ENCODE results near the gene GFRA1.

Gene GFRA1

DNA sequence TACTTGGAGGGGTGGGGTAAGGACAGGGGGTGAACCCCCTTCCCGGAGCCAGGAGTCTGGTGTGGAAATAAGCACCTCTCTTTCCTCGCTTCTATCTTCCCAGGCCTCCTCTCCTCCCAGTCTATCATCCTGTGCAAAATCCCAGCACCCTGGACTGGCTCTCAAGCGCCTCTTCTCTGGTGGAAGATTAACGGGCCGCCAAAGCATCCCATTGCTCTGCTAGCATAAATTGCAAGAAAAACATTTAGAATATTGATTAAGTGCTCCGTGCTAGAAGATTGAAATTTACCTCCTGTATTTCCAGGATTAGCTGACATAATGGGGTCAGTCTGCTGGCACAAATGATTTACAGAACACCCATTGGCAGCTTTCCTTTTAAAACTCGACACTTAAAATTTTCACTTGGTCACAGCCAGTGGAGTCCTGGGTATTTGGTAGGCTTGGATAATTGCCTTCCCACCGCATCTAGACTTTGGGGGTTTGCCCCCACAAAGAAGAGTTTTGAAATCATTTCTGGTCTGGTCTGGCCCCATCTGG, 189.7 kb downstream of the GFRA1 start:
- H3K27me3 ChIP-seq (replicated peaks; ENCODE audit: control insufficient read depth, insufficient read depth, low read length, poor library complexity, severe bottlenecking) = no peaks in the 10 kb centered on the region
- DNase-seq = no peak
- H3K27ac ChIP-seq (ENCODE audit: insufficient read depth, low read length, poor library complexity, severe bottlenecking) = no peak overlapping the region
- H3K4me1 ChIP-seq (ENCODE audit: control insufficient read depth, insufficient read depth, low read length, poor library complexity, severe bottlenecking) = no peaks in the 10 kb centered on the region
- no peaks in the 10 kb centered on the region for H3K9me3 ChIP-seq (ENCODE audit: control insufficient read depth, low read length)
- no peaks in the 10 kb centered on the region for H3K36me3 ChIP-seq (ENCODE audit: control insufficient read depth, insufficient read depth, low read length)
- H3K4me3 ChIP-seq (ENCODE audit: insufficient read depth, low read depth, low read length, poor library complexity, severe bottlenecking) = no peak overlapping the region

DNA sequence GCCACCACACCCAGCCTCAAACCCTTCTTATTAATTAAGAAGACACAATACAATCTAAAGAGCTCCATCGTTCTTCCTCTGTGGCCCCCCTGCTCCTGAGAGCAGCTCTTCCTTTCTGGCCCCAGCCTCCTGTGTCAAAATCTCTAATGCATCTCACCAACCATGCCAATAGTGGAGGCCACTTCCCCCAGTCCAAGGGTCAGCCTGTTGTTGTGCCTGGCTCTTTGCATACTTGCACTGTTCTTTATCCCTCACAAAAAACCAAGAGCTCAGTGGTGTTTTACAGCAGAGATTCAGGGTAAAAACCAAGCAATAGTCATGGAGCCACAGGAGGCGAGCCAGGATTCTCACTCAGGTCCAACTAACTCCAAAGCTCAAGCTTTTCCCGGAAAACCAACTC, 190.2 kb downstream of the GFRA1 start:
- Histone ChIP-seq H3K27ac (ENCODE audit: insufficient read depth, low read length, poor library complexity, severe bottlenecking) (no peak overlapping the region), H3K9me3 (ENCODE audit: control insufficient read depth, low read length) (no peaks in the 10 kb centered on the region), H3K4me3 (ENCODE audit: insufficient read depth, low read depth, low read length, poor library complexity, severe bottlenecking) (no peak overlapping the region), H3K4me1 (ENCODE audit: control insufficient read depth, insufficient read depth, low read length, poor library complexity, severe bottlenecking) (no peaks in the 10 kb centered on the region), H3K36me3 (ENCODE audit: control insufficient read depth, insufficient read depth, low read length) (no peaks in the 10 kb centered on the region), H3K27me3 (replicated peaks; ENCODE audit: control insufficient read depth, insufficient read depth, low read length, poor library complexity, severe bottlenecking) (no peaks in the 10 kb centered on the region)
- DNase-seq = no peak

DNA sequence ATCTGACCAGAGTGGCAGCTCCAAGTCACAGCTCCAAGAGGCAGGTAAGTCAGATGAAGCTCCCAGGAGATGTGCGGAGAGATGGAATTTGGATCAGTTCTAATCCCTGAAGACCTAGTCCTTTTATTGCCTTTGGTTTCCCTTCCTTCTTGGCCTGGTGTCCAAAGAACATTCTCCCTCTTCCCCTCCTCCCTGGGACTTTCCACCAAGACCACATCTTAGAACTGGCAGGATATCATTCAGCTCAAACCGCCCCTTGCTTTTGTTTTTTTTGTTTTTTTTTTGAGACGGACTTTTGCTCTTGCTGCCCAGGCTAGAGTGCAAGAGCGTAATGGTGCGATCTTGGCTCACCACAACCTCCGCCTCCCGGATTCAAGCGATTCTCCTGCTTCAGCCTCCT, 190.8 kb downstream of the GFRA1 start:
- H3K4me1 ChIP-seq (ENCODE audit: control insufficient read depth, insufficient read depth, low read length, poor library complexity, severe bottlenecking) = no peaks in the 10 kb centered on the region
- H3K4me3 ChIP-seq (ENCODE audit: insufficient read depth, low read depth, low read length, poor library complexity, severe bottlenecking) = no peak overlapping the region
- no peaks in the 10 kb centered on the region for H3K9me3 ChIP-seq (ENCODE audit: control insufficient read depth, low read length)
- DNase-seq = no peak
- H3K27ac ChIP-seq (ENCODE audit: insufficient read depth, low read length, poor library complexity, severe bottlenecking) = no peak overlapping the region
- H3K36me3 ChIP-seq (ENCODE audit: control insufficient read depth, insufficient read depth, low read length) = no peaks in the 10 kb centered on the region
- no peaks in the 10 kb centered on the region for H3K27me3 ChIP-seq (replicated peaks; ENCODE audit: control insufficient read depth, insufficient read depth, low read length, poor library complexity, severe bottlenecking)

DNA sequence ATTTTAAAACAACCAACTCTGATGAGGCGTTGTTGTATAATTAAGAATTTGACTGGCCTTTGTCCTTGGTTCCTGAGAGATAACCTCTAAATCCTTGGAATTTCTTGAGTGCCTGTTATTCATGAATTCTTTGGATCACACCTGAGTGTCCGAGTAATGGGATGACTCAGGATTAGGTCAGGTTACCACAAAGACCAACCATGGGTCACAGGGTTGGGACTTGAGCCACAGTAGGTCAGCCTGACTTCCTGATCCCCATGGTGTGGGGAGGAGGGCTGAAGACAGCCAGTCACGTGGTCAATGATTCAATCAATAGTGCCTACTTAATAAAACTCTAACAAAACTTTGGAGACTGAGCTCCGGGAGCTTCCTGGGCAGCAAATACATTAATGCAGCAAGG, 192.5 kb downstream of the GFRA1 start:
- no peaks in the 10 kb centered on the region for H3K9me3 ChIP-seq (ENCODE audit: control insufficient read depth, low read length)
- H3K4me1 ChIP-seq (ENCODE audit: control insufficient read depth, insufficient read depth, low read length, poor library complexity, severe bottlenecking) = no peaks in the 10 kb centered on the region
- no peak overlapping the region for H3K27ac ChIP-seq (ENCODE audit: insufficient read depth, low read length, poor library complexity, severe bottlenecking)
- no peak overlapping the region for H3K4me3 ChIP-seq (ENCODE audit: insufficient read depth, low read depth, low read length, poor library complexity, severe bottlenecking)
- no peaks in the 10 kb centered on the region for H3K36me3 ChIP-seq (ENCODE audit: control insufficient read depth, insufficient read depth, low read length)
- H3K27me3 ChIP-seq (replicated peaks; ENCODE audit: control insufficient read depth, insufficient read depth, low read length, poor library complexity, severe bottlenecking) = no peaks in the 10 kb centered on the region
- DNase-seq = no peak

DNA sequence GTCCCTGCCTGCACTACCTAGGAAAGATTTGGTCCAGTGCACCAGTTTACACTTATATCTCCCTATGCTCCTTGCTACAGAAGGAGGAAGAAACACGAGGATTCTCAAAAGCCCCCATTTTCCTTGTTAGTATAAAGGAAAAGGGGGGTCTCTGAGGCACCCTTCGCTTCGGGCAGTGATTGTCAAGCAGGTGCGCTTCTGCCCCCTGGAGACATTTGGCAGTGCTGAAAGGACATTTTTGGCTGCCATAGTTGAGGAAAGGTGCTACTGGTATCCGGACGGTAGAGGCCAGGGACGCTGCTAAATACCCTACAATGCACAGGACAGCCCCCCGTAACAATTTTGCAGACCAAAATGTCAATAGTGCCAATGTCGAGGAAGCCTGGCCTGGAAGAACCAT, 193.7 kb downstream of the GFRA1 start:
- no peaks in the 10 kb centered on the region for H3K9me3 ChIP-seq (ENCODE audit: control insufficient read depth, low read length)
- no peaks in the 10 kb centered on the region for H3K4me1 ChIP-seq (ENCODE audit: control insufficient read depth, insufficient read depth, low read length, poor library complexity, severe bottlenecking)
- no peaks in the 10 kb centered on the region for H3K27me3 ChIP-seq (replicated peaks; ENCODE audit: control insufficient read depth, insufficient read depth, low read length, poor library complexity, severe bottlenecking)
- H3K36me3 ChIP-seq (ENCODE audit: control insufficient read depth, insufficient read depth, low read length) = no peaks in the 10 kb centered on the region
- DNase-seq = no peak
- no peak overlapping the region for H3K4me3 ChIP-seq (ENCODE audit: insufficient read depth, low read depth, low read length, poor library complexity, severe bottlenecking)
- H3K27ac ChIP-seq (ENCODE audit: insufficient read depth, low read length, poor library complexity, severe bottlenecking) = no peak overlapping the region

DNA sequence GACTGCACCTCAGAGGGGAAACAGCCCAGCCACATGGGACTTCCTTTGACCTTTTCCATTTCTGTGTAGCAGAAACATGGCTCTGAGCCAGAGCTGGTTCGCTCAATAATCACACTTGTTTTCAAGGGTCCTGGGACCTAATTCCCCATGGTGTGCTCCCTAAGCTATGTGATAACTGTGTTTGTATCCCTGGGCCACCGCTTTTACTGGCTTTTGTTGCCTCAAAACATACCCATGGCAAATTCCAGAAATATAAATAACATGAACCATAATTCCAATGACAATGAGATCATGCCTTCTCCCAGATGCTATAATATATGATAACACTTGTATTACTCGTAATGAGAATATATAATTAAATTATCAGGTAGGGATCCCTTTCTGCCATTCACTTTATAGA, 196.4 kb downstream of the GFRA1 start:
- no peaks in the 10 kb centered on the region for H3K27me3 ChIP-seq (replicated peaks; ENCODE audit: control insufficient read depth, insufficient read depth, low read length, poor library complexity, severe bottlenecking)
- no peak overlapping the region for H3K27ac ChIP-seq (ENCODE audit: insufficient read depth, low read length, poor library complexity, severe bottlenecking)
- no peaks in the 10 kb centered on the region for H3K9me3 ChIP-seq (ENCODE audit: control insufficient read depth, low read length)
- H3K36me3 ChIP-seq (ENCODE audit: control insufficient read depth, insufficient read depth, low read length) = no peaks in the 10 kb centered on the region
- no peaks in the 10 kb centered on the region for H3K4me1 ChIP-seq (ENCODE audit: control insufficient read depth, insufficient read depth, low read length, poor library complexity, severe bottlenecking)
- DNase-seq = no peak
- H3K4me3 ChIP-seq (ENCODE audit: insufficient read depth, low read depth, low read length, poor library complexity, severe bottlenecking) = no peak overlapping the region

DNA sequence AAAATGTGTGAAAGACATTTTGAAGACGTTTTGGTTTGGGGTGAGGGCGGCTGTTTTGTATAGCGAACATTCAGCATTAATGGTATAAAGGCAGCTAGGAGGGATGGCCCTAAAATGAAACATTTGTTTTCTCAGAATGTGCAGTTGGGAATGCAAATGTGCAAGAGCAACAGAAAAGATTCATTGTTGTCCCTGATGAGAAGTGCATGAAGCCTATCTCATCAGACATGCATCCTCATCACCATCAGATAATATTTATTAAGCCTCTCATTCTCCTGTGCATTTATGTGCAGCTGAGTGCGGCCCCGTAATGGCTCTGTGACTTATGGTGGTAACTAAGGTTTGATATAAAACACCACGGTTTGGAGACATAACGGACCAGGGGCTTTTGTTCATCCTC, 199.5 kb downstream of the GFRA1 start:
- no peak overlapping the region for H3K4me3 ChIP-seq (ENCODE audit: insufficient read depth, low read depth, low read length, poor library complexity, severe bottlenecking)
- no peaks in the 10 kb centered on the region for H3K4me1 ChIP-seq (ENCODE audit: control insufficient read depth, insufficient read depth, low read length, poor library complexity, severe bottlenecking)
- DNase-seq = no peak
- H3K9me3 ChIP-seq (ENCODE audit: control insufficient read depth, low read length) = no peaks in the 10 kb centered on the region
- no peaks in the 10 kb centered on the region for H3K27me3 ChIP-seq (replicated peaks; ENCODE audit: control insufficient read depth, insufficient read depth, low read length, poor library complexity, severe bottlenecking)
- no peak overlapping the region for H3K27ac ChIP-seq (ENCODE audit: insufficient read depth, low read length, poor library complexity, severe bottlenecking)
- no peaks in the 10 kb centered on the region for H3K36me3 ChIP-seq (ENCODE audit: control insufficient read depth, insufficient read depth, low read length)

DNA sequence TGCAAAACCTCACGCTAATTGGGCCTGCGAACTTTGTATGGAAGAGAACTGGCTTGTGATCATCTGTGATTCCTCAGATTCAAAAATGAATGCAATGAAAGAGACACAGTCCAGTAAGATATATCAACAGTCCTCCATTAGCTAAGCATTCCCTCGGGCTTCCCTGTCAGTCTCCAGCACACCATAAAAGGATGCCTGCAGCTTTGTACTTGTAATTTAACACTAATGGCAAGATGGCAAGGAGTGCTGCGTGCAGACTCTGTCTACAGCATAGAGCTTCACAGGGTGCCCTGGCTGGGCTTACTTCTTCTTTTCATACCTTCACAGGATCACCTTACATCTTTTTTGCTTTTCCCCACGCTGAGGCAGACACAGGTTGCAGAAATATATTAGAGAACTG, 200.0 kb downstream of the GFRA1 start:
- H3K9me3 ChIP-seq (ENCODE audit: control insufficient read depth, low read length) = no peaks in the 10 kb centered on the region

DNA sequence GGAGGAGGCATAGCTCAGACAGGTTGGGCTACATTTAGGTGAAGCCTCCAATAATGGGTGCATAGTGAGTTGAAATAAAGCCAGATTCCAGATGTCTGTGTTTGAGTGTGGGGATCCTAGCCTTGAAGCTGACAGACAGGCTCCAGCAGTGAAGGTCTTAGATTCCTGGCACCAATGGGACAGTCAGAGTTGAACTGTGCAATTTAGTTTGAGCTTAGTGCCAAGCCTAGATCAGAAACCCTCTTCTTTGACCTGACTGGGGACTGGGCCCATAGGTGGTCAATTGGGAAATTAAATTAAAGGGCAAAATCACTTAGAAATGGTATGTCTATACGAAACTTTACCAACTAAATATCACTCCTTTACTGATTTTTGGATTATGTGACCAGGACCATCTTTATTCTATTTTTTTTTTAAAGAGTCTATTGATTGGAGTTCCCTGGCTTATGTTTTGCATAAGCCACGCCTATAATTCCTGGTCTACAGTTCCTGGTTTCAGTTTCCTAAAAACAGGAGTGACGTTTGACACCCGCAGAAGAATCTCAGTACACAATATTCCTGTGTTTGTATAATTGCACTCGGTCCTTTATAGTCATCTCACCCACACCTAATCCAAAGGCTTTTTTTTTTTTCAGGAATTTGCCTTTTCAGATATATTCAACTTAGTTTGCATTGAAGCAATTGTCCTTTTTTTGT, 201.4 kb downstream of the GFRA1 start:
- Histone ChIP-seq H3K27me3 (replicated peaks; ENCODE audit: control insufficient read depth, insufficient read depth, low read length, poor library complexity, severe bottlenecking) (no peaks in the 10 kb centered on the region), H3K4me3 (ENCODE audit: insufficient read depth, low read depth, low read length, poor library complexity, severe bottlenecking) (no peak overlapping the region), H3K36me3 (ENCODE audit: control insufficient read depth, insufficient read depth, low read length) (no peaks in the 10 kb centered on the region), H3K27ac (ENCODE audit: insufficient read depth, low read length, poor library complexity, severe bottlenecking) (no peak overlapping the region), H3K4me1 (ENCODE audit: control insufficient read depth, insufficient read depth, low read length, poor library complexity, severe bottlenecking) (no peaks in the 10 kb centered on the region), H3K9me3 (ENCODE audit: control insufficient read depth, low read length) (no peaks in the 10 kb centered on the region)
- no peak for DNase-seq

More for the DNA sequence above, 200.0 kb downstream of the GFRA1 start:
- no peaks in the 10 kb centered on the region for H3K36me3 ChIP-seq (ENCODE audit: control insufficient read depth, insufficient read depth, low read length)
- H3K4me1 ChIP-seq (ENCODE audit: control insufficient read depth, insufficient read depth, low read length, poor library complexity, severe bottlenecking) = no peaks in the 10 kb centered on the region
- H3K27me3 ChIP-seq (replicated peaks; ENCODE audit: control insufficient read depth, insufficient read depth, low read length, poor library complexity, severe bottlenecking) = no peaks in the 10 kb centered on the region
- H3K27ac ChIP-seq (ENCODE audit: insufficient read depth, low read length, poor library complexity, severe bottlenecking) = no peak overlapping the region
- H3K4me3 ChIP-seq (ENCODE audit: insufficient read depth, low read depth, low read length, poor library complexity, severe bottlenecking) = no peak overlapping the region
- no peak for DNase-seq

DNA sequence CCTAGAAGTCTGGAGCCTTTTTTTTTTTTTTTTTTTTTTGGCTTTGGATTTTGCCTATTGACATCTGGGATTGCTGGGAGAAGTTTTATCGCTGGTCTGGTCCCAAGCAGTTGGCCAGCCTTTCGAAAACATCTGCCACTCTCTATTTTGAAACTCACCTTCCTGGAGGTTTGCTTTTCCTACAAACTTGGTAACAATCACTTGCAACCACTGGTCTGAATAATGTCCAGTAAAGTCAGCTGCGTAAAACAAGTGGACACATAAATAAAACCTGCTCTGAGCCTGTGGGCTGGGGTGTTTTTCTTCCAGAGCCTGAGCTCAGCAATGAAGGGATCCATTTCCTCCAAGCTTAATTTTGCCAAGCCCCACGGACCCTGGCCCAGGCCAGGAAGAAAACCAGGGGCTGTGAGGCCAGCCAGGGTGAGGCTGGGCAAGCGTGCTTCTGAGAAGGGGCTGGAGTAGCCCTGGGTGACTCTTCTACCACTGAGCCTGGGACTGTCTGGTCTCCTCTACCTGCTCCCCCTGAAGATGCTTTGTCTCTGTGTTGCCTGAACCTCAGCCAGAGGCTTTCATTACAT, 202.2 kb downstream of the GFRA1 start:
- H3K36me3 ChIP-seq (ENCODE audit: control insufficient read depth, insufficient read depth, low read length) = no peaks in the 10 kb centered on the region
- H3K27me3 ChIP-seq (replicated peaks; ENCODE audit: control insufficient read depth, insufficient read depth, low read length, poor library complexity, severe bottlenecking) = no peaks in the 10 kb centered on the region
- H3K4me3 ChIP-seq (ENCODE audit: insufficient read depth, low read depth, low read length, poor library complexity, severe bottlenecking) = no peak overlapping the region
- DNase-seq = no peak
- no peaks in the 10 kb centered on the region for H3K4me1 ChIP-seq (ENCODE audit: control insufficient read depth, insufficient read depth, low read length, poor library complexity, severe bottlenecking)
- H3K27ac ChIP-seq (ENCODE audit: insufficient read depth, low read length, poor library complexity, severe bottlenecking) = no peak overlapping the region
- H3K9me3 ChIP-seq (ENCODE audit: control insufficient read depth, low read length) = no peaks in the 10 kb centered on the region

All from effector memory CD4-positive, alpha-beta T cell (primary cell).